Spleen (tissue), 7 donors: Measurements from ENCODE around the gene VCY1B.
"Not testable (repeated sequence)": the region's sequence is repeated elsewhere in the genome, so short reads cannot be mapped to it uniquely, and the experiment has no call there.

Experiments used
- POLR2A ChIP-seq, 3 donors: fragments of 450-650 bp; IDR thresholded peaks; one replicate each; pipeline ENCODE4 v1.5.1; 2017; ENCODE audit warnings: antibody characterized with exemption in 3 of 3, mild to moderate bottlenecking in 1 of 3
- POLR2AphosphoS5 ChIP-seq, 3 donors: sonication (generic); formaldehyde crosslinking; IDR thresholded peaks; one replicate each; pipeline ENCODE4 v1.5.1; 2017; ENCODE audit warnings: antibody characterized with exemption in 3 of 3
- TF ChIP-seq, protein P1 (sequence below), 11 experiments: fragments of 200-600 bp in 7 of 11; fragments of 450-650 bp in 4 of 11; sonication (generic) in 4 of 11; IDR thresholded peaks in 8 of 11; conservative IDR thresholded peaks in 3 of 11; 1 replicate in 7 of 11; 2 replicates in 4 of 11; pipeline versions ENCODE4 v1.4.0 to v1.8.0; 2016 to 2021; ENCODE audit warnings: antibody characterized with exemption in 11 of 11, inconsistent platforms in 4 of 11, mild to moderate bottlenecking in 1 of 11
- donor health status: DM: no; HTN: no; CAD: no; lungs with moderate emphysema.
- donor health status: DM: no; HTN: no; CAD: no.
- donor health status: DM: no; HTN: no; CAD: no.

DNA sequence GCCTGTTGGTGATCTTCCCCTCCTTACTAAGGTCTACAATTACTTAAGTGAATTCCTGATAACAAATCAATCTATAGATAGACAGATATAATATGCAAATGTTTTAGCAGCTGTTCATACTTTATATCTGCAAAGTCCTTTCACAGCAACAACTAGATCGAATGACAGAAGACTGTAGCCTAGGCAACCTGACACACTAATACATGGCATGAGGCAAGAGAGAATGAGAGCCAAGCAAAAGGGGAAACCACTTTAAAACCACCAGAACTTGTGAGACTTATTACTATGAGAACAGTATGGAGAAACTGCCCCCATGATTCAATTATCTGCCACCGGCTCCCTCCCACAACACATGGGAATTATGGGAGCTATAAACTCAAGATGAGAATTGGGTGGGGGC lies 44.1 kb upstream of the VCY1B start:
- TF ChIP-seq, protein P1, sequence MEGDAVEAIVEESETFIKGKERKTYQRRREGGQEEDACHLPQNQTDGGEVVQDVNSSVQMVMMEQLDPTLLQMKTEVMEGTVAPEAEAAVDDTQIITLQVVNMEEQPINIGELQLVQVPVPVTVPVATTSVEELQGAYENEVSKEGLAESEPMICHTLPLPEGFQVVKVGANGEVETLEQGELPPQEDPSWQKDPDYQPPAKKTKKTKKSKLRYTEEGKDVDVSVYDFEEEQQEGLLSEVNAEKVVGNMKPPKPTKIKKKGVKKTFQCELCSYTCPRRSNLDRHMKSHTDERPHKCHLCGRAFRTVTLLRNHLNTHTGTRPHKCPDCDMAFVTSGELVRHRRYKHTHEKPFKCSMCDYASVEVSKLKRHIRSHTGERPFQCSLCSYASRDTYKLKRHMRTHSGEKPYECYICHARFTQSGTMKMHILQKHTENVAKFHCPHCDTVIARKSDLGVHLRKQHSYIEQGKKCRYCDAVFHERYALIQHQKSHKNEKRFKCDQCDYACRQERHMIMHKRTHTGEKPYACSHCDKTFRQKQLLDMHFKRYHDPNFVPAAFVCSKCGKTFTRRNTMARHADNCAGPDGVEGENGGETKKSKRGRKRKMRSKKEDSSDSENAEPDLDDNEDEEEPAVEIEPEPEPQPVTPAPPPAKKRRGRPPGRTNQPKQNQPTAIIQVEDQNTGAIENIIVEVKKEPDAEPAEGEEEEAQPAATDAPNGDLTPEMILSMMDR (IDR thresholded peaks at IDR 0.05 in 8 of 11, conservative IDR thresholded peaks at IDR 0.05 in 3 of 11), result not testable (repeated sequence)
- TF ChIP-seq POLR2A, POLR2AphosphoS5 (IDR thresholded peaks at IDR 0.05): not testable (repeated sequence)
